Stimulated activated CD4-positive, alpha-beta T cell treated with anti-CD3 and anti-CD28 coated beads, TNF-alpha, amount 100 ng/mL, for 1 hour (primary cell): ENCODE data around the gene IFT80.
"Not testable (repeated sequence)": the region's sequence is repeated elsewhere in the genome, so short reads cannot be mapped to it uniquely, and the experiment has no call there.

Experiments used
- DNase-seq, 3 donors: peaks; one replicate each; pipeline ENCODE4 v3.0.0-alpha.2; 2020; ENCODE audit warnings: low read depth in 3 of 3, low spot score in 1 of 3

IFT80 gene

DNA sequence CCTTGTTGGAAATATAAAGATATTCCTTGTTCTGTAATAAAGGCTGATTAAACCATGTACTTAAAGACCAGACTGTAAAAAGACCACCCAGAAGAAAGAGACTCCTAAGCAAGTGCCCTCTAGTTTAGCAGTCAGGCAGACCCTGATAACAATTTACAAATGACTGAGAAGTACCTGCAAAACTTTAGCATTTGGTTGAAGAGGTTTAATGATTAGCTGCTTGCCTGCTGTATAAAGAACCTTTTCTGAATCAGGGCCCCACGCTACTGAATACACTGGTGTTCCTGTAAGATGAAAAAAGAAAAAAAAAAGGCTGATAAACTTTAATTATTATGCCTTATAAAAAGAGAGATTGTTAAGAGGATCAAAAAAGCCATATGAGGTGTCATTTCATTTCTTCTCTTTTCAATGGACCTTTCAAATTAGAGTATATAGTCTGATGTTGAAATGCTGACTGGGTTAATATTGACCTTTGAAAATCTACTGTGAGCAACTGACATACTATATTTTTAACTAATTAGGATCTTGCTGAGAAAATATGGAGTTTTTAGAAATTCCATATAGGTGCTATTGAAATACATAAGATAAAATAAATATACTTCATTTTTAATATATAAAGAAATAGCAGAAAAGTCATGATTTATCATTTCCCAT is 33.0 kb downstream of the IFT80 start:
- no peak for DNase-seq

DNA sequence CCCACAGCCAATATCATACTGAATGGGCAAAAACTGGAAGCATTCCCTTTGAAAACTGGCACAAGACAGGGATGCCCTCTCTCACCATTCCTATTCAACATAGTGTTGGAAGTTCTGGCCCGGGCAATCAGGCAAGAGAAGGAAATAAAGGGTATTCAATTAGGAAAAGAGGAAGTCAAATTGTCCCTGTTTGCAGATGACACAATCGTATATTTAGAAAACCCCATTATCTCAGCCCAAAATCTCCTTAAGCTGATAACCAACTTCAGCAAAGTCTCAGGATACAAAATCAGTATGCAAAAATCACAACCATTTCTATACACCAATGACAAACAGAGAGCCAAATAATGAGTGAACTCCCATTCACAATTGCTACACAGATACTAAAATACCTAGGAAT is 36.1 kb downstream of the IFT80 start:
- not testable (repeated sequence) for DNase-seq

DNA sequence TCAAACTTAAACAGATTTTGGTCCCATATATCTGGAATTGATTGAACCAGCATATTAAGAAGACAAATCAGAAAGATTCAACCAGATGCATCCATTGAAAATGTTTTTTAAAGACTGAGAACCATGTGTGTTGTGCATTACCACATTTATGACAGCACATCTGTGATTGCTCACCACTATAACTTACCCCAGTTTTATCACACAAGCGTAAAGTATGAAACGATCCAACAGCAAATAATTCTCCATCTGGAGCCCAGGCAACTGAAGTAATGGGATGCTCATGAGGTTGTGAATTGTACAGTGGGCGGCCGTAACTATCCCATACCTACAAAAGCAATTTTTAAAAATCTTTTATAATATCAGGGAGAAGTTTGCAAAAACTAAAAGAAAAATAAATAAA is 43.2 kb downstream of the IFT80 start:
- DNase-seq: no peak

DNA sequence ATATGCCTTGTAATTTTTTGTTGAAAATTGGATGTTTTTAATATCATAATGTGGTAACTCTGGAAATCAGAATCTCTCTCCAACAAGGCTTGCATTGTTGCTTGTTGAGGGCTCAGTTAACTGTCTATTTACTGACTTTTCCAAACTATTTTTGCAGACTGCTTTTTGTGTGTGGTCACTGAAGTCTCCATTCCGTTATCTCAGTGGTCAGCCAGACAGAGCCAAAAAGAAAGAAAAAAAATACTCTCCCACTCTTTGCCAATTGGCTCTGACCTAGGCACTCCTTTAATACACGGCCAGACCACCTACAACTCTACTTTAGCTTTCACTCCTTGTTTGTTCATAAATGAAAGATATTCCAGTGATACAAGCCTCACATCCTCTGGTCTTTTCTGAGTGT is 52.5 kb downstream of the IFT80 start:
- DNase-seq: no peak

DNA sequence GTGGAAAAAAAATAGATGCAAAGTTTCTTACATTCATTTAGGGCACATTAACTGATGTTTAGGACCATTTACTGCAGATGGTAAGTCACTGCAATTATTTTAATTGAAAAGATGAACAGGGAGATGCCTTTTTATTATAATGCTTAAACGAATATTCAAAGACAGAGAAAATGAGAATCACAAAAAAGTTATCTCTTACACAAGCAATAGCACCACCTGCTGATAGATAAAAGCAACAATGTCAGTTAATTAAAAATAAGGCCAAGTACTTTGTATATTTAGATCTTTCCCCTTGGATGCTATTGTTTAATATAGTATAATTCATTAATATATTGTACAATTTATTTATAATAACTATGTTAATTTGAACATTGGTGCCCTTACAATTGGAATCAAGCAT is 55.9 kb downstream of the IFT80 start:
- no peak for DNase-seq

DNA sequence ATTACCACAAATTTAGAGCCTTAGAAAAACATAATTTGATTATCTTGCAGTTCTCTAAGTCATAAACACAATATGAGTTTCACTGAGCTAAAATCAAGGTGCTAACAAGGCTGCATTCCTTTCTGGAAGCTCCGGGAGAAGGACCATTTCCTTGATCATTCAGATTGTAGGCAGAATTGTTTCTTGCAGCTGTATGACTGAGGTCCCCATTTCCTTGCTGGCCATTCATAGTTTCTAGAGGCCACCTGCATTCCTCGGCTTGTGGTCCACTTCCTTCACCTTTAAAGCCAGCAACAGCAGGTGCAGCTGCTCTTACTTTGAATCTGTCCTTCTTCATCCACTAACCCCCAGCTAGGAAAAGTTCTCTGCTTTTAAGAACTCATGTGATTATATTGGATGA is 58.7 kb downstream of the IFT80 start:
- DNase-seq: no peak

DNA sequence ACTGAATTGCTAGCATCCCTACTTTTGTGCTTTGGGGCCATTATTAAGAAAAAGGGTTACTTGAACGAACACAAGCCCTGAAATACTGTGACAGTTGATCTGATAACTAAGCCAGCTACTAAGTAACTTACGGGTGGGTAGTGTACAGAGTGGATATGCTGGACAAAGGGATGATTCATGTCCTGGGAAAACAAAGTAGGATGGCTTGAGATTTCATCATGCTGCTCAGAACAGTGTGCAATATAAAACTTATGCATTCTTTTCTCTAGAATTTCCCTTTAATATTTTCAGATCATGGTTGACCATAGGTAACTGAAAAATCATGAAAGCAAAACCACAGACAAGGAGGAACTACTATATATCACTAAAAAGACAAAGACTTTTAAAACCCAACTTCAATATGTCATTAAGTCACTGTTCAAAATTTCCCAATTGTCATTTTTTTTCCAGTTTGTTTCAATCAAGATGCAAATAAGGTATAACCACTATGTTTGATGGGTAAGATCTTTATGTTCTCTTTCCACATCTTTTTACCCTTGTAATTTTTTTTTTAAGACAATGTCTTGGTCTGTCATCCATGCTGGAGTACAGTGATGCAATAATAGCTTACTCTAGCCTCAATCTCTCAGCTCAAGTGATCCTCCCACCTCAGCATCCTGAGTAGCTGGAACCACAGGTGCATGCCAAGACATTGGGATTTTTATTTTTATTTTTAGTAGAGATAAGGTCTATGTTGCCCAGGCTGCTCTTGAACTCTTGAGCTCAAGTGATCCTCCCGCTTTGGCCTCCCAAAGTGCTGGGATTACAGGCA is 67.7 kb downstream of the IFT80 start:
- no peak for DNase-seq

DNA sequence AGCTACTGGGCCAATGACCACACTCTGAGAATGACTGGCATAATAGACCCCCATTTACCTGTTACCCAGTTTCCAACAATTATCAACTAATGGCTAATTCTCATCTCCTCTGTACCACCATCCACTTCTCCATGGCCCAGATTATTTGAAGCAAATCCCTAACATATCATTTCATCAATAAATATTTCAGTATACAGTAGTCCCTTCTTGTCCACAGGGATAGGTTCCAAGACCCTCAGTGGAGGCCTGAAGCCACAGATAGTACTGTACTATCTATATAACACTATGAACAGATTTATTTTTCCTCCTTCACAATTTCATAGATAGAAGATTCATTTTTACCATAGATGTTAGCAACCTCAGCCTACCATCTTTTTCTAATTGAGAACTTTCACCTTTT is 68.3 kb downstream of the IFT80 start:
- DNase-seq: no peak

DNA sequence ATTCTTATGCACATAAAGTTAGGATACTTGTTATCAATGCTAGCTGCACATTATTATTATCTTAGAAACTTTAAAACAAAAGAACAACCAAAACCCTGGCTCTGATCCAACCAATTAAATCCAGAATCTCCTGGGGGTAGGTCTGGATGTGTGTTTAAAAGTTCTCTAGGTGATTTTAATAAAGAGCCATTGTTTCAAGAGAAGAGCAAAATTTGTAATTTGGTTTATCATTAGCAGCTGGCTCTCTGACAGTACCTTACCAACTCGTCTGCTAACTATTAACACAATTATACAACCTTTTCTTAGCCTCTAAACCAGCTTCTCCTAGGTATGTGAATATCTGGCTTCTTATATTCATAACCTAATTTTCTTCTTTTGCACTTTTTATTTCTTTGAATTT is 68.9 kb downstream of the IFT80 start:
- DNase-seq: no peak

DNA sequence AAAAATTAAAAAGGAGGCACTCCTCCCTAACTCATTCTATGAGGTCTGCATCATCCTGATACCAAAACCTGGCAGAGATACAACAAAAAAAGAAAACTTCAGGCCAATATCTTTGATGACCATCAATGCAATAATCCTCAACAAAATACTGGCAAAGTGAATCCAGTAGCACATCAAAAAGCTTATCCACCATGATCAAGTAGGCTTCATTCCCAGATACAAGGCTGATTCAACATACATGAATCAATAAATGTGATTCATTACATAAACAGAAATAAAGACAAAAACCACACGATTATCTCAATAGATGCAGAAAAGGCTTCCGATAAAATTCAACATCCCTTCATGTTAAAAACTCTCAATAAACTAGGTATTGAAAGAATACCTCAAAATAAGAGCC is 72.7 kb downstream of the IFT80 start:
- not testable (repeated sequence) for DNase-seq

DNA sequence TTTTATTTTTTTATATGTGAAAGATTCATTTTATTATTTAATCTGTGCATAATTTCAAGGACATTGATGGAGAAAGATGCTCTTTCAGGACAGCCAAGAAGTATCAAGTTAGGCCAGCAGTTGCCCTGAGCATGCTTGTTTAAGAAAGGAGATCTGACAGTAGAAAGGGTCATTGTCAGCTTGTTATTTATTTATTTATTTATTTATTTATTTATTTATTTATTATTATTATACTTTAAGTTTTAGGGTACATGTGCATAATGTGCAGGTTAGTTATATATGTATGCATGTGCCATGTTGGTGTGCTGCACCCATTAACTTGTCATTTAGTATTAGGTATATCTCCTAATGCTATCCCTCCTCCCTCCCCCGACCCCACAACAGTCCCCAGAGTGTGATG is 77.2 kb downstream of the IFT80 start:
- DNase-seq: not testable (repeated sequence)

DNA sequence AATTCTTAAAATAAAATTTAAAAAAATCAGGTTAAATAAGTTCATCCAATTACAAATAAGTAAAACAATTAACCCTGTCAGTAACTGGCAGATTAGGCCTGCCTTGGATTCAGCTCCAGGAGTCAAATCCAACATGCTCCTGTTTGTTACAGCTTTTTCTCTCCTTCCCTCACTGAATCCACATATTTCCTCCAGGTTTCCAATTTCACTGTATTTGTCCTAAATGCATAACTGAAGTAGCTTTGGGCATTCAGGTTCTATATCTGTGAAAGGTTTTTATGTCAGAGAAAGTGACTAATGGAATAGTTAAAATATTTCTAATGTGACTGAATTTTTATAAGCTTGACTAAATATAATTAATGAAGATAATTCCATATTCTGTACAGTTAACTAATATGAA is 79.7 kb downstream of the IFT80 start:
- no peak for DNase-seq

DNA sequence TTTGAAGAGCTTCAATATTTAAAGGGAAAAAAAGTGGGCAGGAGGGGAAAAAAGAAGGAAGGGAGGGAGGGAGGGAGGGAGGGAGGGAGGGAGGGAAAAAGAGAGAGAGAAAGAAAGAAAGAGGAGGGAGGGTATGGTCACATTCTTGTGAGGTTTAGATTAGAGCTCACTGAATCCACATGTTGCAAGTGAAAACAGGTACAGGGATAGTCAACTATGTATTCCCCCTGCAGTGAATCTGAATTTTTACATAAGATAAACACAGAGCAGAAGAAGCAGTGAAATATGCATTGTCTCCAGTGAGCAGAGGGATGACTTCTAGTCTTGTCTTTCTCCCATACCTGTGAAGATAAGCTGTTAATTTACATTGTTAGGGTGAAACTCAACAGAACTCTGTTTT is 84.0 kb downstream of the IFT80 start:
- no peak for DNase-seq

DNA sequence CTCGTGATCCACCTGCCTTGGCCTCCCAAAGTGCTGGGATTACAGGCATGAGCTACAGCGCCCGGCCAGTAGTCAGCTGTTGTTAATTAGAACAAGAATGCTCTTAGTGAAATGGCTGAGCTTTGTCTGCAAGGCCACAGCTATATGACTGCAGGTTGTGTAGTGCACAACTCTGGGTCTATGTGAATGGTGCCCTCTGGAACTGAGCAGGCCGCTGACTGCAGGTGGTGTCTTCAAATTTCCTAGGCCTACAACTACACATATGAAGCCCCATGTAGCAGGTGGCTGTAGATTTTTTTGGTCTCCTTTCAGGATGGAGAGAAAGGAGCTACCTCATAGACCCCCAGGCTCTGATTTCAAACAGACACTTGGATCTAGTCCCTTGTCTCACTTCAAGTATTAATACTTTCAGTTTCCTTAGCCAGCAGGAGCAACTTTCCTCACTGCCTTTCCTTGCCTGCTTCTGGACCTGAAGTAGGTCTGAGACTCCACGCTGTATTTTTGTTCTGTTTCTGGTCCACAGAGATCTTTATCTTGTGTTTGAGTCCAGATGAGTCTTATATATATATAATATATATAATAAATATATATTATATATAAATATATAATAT is 86.9 kb downstream of the IFT80 start:
- DNase-seq: no peak

DNA sequence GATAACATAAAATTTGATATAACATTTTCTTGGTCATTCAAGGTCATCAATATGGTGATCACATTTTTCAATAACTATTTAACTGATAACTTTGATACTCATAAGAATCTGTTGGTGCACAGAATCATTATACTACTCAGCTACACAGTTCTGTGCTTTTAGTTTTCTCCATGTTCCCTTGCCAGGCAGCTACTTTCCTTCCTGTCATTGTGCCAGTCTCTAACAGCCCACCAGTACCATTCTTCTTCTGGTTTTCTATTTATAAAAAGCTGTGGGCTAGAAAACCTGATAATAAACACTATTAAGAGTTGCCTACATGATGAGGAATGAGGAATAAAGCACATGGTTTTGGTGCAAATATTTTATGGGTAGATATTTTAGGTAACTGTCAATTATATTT is 96.2 kb downstream of the IFT80 start:
- DNase-seq: no peak

DNA sequence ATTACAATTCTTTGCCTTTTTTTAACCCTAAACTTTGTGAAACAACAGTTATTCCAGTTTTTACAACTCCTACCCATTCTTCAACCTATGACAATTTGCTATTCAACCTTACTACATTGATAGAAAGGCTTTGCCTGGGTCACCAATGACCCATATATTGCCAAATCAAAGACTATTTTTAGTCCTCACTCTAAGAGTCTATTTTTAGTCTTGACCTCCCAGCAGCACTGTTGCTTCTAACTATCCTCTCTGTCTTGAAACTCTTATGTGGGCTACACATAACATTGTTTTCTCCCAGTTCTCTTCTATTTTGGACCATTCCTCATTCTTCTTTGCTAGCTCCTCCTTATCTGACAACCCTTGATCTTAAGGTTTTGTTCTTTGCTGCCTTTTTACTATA is 102.4 kb downstream of the IFT80 start:
- no peak for DNase-seq

DNA sequence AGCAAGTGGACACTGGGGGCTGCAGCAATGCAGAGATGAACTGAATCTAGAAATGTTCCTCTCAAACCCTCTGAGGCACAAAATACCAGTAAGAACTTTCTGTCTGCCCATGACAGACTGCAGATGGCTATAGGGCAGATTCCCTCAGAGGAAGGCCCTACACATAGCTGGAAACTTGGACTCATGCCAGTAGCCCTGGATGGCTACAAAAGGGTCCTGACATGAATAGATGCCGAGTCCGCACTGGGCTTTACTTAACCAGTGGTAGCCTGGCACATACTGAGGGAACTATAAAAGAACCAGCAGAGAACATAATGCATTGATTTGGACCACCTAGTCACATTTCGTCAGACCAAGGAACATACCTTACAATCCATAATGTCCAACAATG is 107.1 kb downstream of the IFT80 start:
- DNase-seq: no peak

DNA sequence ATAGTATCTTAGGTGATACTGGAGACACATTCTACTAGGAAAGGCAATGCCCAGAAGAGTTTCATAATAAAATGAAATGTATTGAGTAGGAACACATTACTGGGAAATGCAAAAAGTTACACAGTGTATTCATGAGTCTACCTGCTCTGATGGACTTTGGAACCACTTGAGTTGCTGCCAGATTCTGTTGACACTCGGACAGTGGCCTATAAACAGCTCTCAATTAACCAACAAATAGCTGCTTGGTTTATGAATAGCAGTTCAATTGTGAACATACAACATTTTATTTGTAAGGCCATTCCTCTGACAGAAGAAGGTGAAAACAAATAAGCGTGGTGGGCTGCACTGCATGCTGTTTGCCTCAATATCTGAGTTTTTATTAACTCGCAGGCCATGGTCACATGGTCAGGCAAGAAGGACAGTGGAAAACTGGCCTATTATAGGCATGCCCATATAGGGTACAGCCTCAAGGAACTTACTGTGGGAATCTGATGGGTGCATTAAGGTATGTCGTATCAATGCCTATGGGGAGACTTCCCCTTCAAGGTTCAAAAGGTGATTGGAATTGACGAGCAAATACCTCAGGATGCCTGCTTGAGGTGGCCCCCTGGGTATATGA is 107.6 kb downstream of the IFT80 start:
- no peak for DNase-seq

DNA sequence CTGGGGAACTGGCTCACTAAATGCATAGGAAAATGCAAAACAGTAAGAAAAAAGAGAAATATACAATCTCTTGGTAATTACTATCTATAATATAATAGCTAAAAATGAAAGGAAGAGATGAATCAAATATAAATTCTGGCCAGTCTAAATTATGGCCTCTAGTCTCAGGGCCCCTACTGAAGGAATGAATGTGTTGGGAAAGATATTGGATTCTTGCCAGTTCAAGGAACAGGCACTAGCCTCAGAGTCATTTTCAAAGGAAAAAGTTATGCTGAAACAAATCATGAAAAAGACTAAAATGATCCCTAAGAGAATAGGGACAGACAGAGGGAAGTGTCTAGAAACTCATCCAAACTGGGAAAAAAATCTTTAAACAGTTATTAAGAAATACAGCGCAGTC is 111.4 kb downstream of the IFT80 start:
- DNase-seq: no peak

DNA sequence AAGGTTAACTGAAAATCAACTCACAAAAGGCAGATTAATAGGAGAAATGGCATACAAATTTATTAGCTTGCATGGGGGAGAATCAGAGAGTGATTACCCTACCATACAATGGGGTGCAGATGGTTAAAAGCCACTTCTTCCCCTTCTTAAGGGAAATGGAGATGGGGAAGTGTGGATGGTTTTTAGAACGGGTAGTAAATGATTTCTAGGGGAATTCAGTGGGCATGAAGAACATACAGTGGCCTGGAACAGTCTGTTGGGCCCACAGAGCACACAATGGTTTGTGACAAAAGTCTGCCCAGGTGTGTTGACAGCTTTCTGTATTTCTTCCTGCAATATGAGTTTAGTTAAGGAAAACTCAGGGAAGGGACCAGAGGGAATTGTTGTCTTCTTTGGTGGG is 112.8 kb downstream of the IFT80 start:
- DNase-seq: no peak

DNA sequence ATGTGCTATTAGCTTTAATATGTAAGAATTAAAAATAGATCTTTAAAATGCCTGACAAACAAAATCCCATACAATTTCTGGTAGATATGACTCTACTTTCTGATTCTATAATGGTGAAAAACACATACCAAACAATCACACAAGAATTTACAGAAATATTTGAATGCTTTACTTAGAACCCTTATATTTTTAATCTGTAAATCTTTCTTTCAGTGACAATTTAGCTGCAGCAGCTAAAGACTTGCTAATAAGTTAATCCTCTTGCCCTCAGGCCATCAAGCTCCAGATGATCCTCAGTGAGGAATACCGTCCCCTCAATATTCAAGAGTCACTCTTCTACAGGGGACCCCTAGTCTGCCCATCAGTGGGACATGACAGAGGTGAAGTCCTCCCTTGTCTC is 118.2 kb downstream of the IFT80 start:
- no peak for DNase-seq

DNA sequence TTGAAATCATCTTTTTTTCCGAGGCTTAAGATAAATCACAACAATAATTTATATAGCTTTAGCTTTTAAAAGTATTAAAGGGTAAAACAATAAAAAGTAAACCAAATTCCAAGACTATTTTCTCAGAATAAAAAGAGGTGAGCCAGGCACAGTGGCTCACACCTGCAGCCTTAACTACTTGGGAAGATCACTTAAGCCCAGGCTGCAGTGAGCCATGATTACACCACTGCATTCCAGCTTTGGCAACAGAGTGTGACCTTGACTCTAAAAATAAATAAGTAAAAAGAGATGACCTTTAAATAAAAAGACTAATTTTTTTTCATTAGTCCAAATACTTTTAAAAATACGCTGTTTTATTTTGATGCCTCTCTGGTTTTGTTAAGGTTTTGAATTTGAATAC is 119.4 kb downstream of the IFT80 start:
- DNase-seq: no peak
